T-helper 17 cell (primary cell): ENCODE measurements around the gene ROMO1. TPM values are rescaled to one million over a fixed set of nuclear protein-coding genes. Genes with fewer than 3 reads are reported as not detected.
A peak's percentile ranks its signal among the peaks of the same experiment; 100 is the strongest.

ENCODE experiments used
- ATAC-seq: fragments of 150-1000 bp; cut with Tn5 transposase; 2 replicates; pipeline ENCODE4 v1.10.0; 2021; ENCODE audit warnings: mild to moderate bottlenecking, moderate library complexity
- DNase-seq, 3 donors: peaks; one replicate each; pipeline versions ENCODE4 v3.0.0 to v3.0.0-alpha.2; 2020 to 2021
- H3K9me3 ChIP-seq: one replicate; pipeline ENCODE4 v1.7.0; 2013; ENCODE audit warnings: low read length, mild to moderate bottlenecking; ENCODE audit not compliant: control insufficient read depth, poor library complexity, severe bottlenecking
- H3K27ac Mint-ChIP-seq: one replicate; pipeline ENCODE4 v1.8.0; 2022; ENCODE audit warnings: mild to moderate bottlenecking, moderate library complexity, mixed read lengths
- H3K27me3 Mint-ChIP-seq: one replicate; pipeline ENCODE4 v1.8.0; 2022; ENCODE audit warnings: mixed read lengths
- H3K36me3 Mint-ChIP-seq: one replicate; pipeline ENCODE4 v1.8.0; 2022; ENCODE audit warnings: low read depth, mixed read lengths
- H3K4me1 Mint-ChIP-seq: one replicate; pipeline ENCODE4 v1.8.0; 2022; ENCODE audit warnings: mild to moderate bottlenecking, mixed read lengths
- H3K4me3 Mint-ChIP-seq: one replicate; pipeline ENCODE4 v1.8.0; 2022; ENCODE audit warnings: mild to moderate bottlenecking, moderate library complexity, mixed read lengths
- total RNA-seq, 4 donors: library from RNA in 2 of 4; stranded (reverse) in 2 of 4; gene quantifications; one replicate each; pipeline ENCODE4 v1.2.3 and lab custom pipeline; 2022 to 2026

The ROMO1 gene
- total RNA-seq, result 10 to 100 TPM; 35.1 to 37.6 TPM
- total RNA-seq (lab: John Stamatoyannopoulos, UW), result 12.9 to 25.1 reads per million in 2 donors

GRCh38 chr20:35699127-35699956, at the start of gene ROMO1, which contains the start of gene NFS1:
Gene ROMO1 (plus strand): TSS chr20:35699405. CDS start chr20:35699633, 228 bp downstream.
Gene NFS1 (minus strand): TSS chr20:35699352. CDS start chr20:35699288, 64 bp downstream.
- peak within 1 kb of the TSS; percentile 97 for H3K27ac Mint-ChIP-seq
- H3K4me3 Mint-ChIP-seq, result peak within 1 kb of the TSS; percentile 99
- H3K27me3 Mint-ChIP-seq, result no peaks in the 10 kb centered on the region
- DNase-seq, result peak; percentile 78 to 83 (median 82)
- peak; percentile 88 for ATAC-seq
- peaks cover 10% of the 10 kb centered on the region for H3K36me3 Mint-ChIP-seq
- H3K4me1 Mint-ChIP-seq, result peaks cover 35% of the 10 kb centered on the region
- no peaks in the 10 kb centered on the region for H3K9me3 ChIP-seq

- ATAC-seq (no peak), DNase-seq (no peak)
- H3K27ac Mint-ChIP-seq, result peak overlapping the region; percentile 79
- H3K27me3 Mint-ChIP-seq, result no peaks in the 10 kb centered on the region
- H3K36me3 Mint-ChIP-seq, result peaks cover 3% of the 10 kb centered on the region
- no peak overlapping the region for H3K4me3 Mint-ChIP-seq
- peaks cover 19% of the 10 kb centered on the region for H3K4me1 Mint-ChIP-seq
- H3K9me3 ChIP-seq, result no peaks in the 10 kb centered on the region
These were observed 48.6 kb upstream of the ROMO1 start for GRCh38 chr20:35650632-35651031.

- Mint-ChIP-seq H3K36me3 (peaks cover 3% of the 10 kb centered on the region), H3K27me3 (no peaks in the 10 kb centered on the region), H3K4me3 (no peak overlapping the region), H3K4me1 (peaks cover 18% of the 10 kb centered on the region), H3K27ac (peak overlapping the region; percentile 79)
- DNase-seq, result no peak
- H3K9me3 ChIP-seq, result no peaks in the 10 kb centered on the region
- ATAC-seq, result no peak
These were observed 47.2 kb upstream of the ROMO1 start for GRCh38 chr20:35651958-35652357.

- no peaks in the 10 kb centered on the region for H3K9me3 ChIP-seq
- no peak for ATAC-seq
- H3K4me1 Mint-ChIP-seq, result peaks cover 23% of the 10 kb centered on the region
- H3K27ac Mint-ChIP-seq, result no peak overlapping the region
- DNase-seq, result no peak
- H3K4me3 Mint-ChIP-seq, result no peak overlapping the region
- H3K27me3 Mint-ChIP-seq, result no peaks in the 10 kb centered on the region
- H3K36me3 Mint-ChIP-seq, result peaks cover 5% of the 10 kb centered on the region
These were observed 46.4 kb upstream of the ROMO1 start for GRCh38 chr20:35652641-35653429.

GRCh38 chr20:35653430-35653734, 45.8 kb upstream of the ROMO1 start:
- no peak for DNase-seq
- H3K27ac Mint-ChIP-seq, result no peak overlapping the region
- no peak overlapping the region for H3K4me3 Mint-ChIP-seq
- peaks cover 5% of the 10 kb centered on the region for H3K36me3 Mint-ChIP-seq
- no peaks in the 10 kb centered on the region for H3K27me3 Mint-ChIP-seq
- peaks cover 19% of the 10 kb centered on the region for H3K4me1 Mint-ChIP-seq
- no peaks in the 10 kb centered on the region for H3K9me3 ChIP-seq
- no peak for ATAC-seq

GRCh38 chr20:35653893-35654292, 45.3 kb upstream of the ROMO1 start:
- no peaks in the 10 kb centered on the region for H3K9me3 ChIP-seq
- H3K4me3 Mint-ChIP-seq, result no peak overlapping the region
- H3K27me3 Mint-ChIP-seq, result no peaks in the 10 kb centered on the region
- ATAC-seq (no peak), DNase-seq (no peak)
- no peak overlapping the region for H3K27ac Mint-ChIP-seq
- H3K36me3 Mint-ChIP-seq, result peaks cover 5% of the 10 kb centered on the region
- peaks cover 18% of the 10 kb centered on the region for H3K4me1 Mint-ChIP-seq

GRCh38 chr20:35654415-35654814, 44.8 kb upstream of the ROMO1 start:
- Mint-ChIP-seq H3K4me3 (no peak overlapping the region), H3K27me3 (no peaks in the 10 kb centered on the region), H3K4me1 (peaks cover 22% of the 10 kb centered on the region)

GRCh38 chr20:35657271-35657670, 41.9 kb upstream of the ROMO1 start:
- DNase-seq, result no peak
- H3K9me3 ChIP-seq, result no peaks in the 10 kb centered on the region
- peak overlapping the region; percentile 56 for H3K27ac Mint-ChIP-seq
- H3K4me3 Mint-ChIP-seq, result peak overlapping the region; percentile 77
- H3K4me1 Mint-ChIP-seq, result peaks cover 37% of the 10 kb centered on the region
- no peaks in the 10 kb centered on the region for H3K27me3 Mint-ChIP-seq
- peaks cover 4% of the 10 kb centered on the region for H3K36me3 Mint-ChIP-seq
- ATAC-seq, result peak; percentile 34

More at GRCh38 chr20:35654415-35654814, 44.8 kb upstream of the ROMO1 start:
- no peaks in the 10 kb centered on the region for H3K9me3 ChIP-seq
- Mint-ChIP-seq H3K36me3 (peaks cover 5% of the 10 kb centered on the region), H3K27ac (no peak overlapping the region)
- no peak for ATAC-seq
- no peak for DNase-seq

GRCh38 chr20:35660122-35660937, 38.9 kb upstream of the ROMO1 start:
- Mint-ChIP-seq H3K4me1 (peaks cover 57% of the 10 kb centered on the region), H3K4me3 (peak overlapping the region; percentile 91), H3K27me3 (no peaks in the 10 kb centered on the region), H3K27ac (peak overlapping the region; percentile 99), H3K36me3 (peaks cover 2% of the 10 kb centered on the region)
- no peaks in the 10 kb centered on the region for H3K9me3 ChIP-seq
- no peak for ATAC-seq
- no peak for DNase-seq

GRCh38 chr20:35661053-35661452, 38.2 kb upstream of the ROMO1 start:
- Mint-ChIP-seq H3K27ac (peak overlapping the region; percentile 99), H3K4me3 (peak overlapping the region; percentile 91), H3K36me3 (peaks cover 2% of the 10 kb centered on the region), H3K27me3 (no peaks in the 10 kb centered on the region), H3K4me1 (peaks cover 57% of the 10 kb centered on the region)
- ATAC-seq (no peak), DNase-seq (no peak)
- H3K9me3 ChIP-seq, result no peaks in the 10 kb centered on the region

GRCh38 chr20:35661908-35662307, 37.3 kb upstream of the ROMO1 start:
- ATAC-seq (no peak), DNase-seq (no peak)
- peak overlapping the region; percentile 91 for H3K4me3 Mint-ChIP-seq
- H3K4me1 Mint-ChIP-seq, result peaks cover 54% of the 10 kb centered on the region
- peaks cover 2% of the 10 kb centered on the region for H3K36me3 Mint-ChIP-seq
- no peaks in the 10 kb centered on the region for H3K27me3 Mint-ChIP-seq
- peak overlapping the region; percentile 99 for H3K27ac Mint-ChIP-seq
- H3K9me3 ChIP-seq, result no peaks in the 10 kb centered on the region

- DNase-seq (no peak), ATAC-seq (no peak)
- Mint-ChIP-seq H3K4me3 (peak overlapping the region; percentile 91), H3K27me3 (no peaks in the 10 kb centered on the region), H3K4me1 (peaks cover 48% of the 10 kb centered on the region), H3K27ac (peak overlapping the region; percentile 99), H3K36me3 (no peaks in the 10 kb centered on the region)
- no peaks in the 10 kb centered on the region for H3K9me3 ChIP-seq
These were observed 36.7 kb upstream of the ROMO1 start for GRCh38 chr20:35662551-35662950.
